SW480 (cell line): Measurements from ENCODE around the gene BRSK2.
A peak's percentile ranks its signal among the peaks of the same experiment; 100 is the strongest.

Source experiments
- DNase-seq: peaks from one replicate; pipeline ENCODE4 v3.0.0-alpha.2; 2016; ENCODE audit warnings: low spot score

BRSK2 gene

GRCh38 chr11:1397146-1397861, 7.6 kb downstream of the BRSK2 start:
- DNase-seq, result no peak

- no peak for DNase-seq
Observed at GRCh38 chr11:1397862-1398527, 8.3 kb downstream of the BRSK2 start.

- DNase-seq, result no peak
Observed at GRCh38 chr11:1398528-1399235, 8.9 kb downstream of the BRSK2 start.

GRCh38 chr11:1399386-1400316, 9.9 kb downstream of the BRSK2 start:
- DNase-seq, result no peak

- DNase-seq, result no peak
Observed at GRCh38 chr11:1400317-1401170, 10.8 kb downstream of the BRSK2 start.

GRCh38 chr11:1401171-1401445, 11.4 kb downstream of the BRSK2 start:
- DNase-seq, result no peak

- DNase-seq, result peak; percentile 25
Observed at GRCh38 chr11:1401656-1402221, 12.0 kb downstream of the BRSK2 start.

- peak; percentile 28 for DNase-seq
Observed at GRCh38 chr11:1402355-1403077, 12.8 kb downstream of the BRSK2 start.

GRCh38 chr11:1403078-1403620, 13.4 kb downstream of the BRSK2 start:
- no peak for DNase-seq

- no peak for DNase-seq
Observed at GRCh38 chr11:1403721-1404460, 14.2 kb downstream of the BRSK2 start.

- DNase-seq, result no peak
Observed at GRCh38 chr11:1404461-1405185, 14.9 kb downstream of the BRSK2 start.

GRCh38 chr11:1405186-1406020, 15.7 kb downstream of the BRSK2 start:
- no peak for DNase-seq

GRCh38 chr11:1406571-1407485, 17.1 kb downstream of the BRSK2 start:
- no peak for DNase-seq

GRCh38 chr11:1407668-1408067, 17.9 kb downstream of the BRSK2 start:
- DNase-seq, result no peak

GRCh38 chr11:1408346-1408745, 18.6 kb downstream of the BRSK2 start:
- DNase-seq, result no peak

- DNase-seq, result no peak
Observed at GRCh38 chr11:1409108-1409851, 19.5 kb downstream of the BRSK2 start.
